CD4-positive, alpha-beta T cell treated with Interleukin-6 for 4 hours (primary cell): ENCODE data around the gene NCAPD2.
"Not testable (repeated sequence)": the region's sequence is repeated elsewhere in the genome, so short reads cannot be mapped to it uniquely, and the experiment has no call there.

Experiments
- DNase-seq: peaks from one replicate; pipeline ENCODE4 v3.0.0-alpha.2; 2020; ENCODE audit warnings: mixed read lengths

NCAPD2 gene

DNA sequence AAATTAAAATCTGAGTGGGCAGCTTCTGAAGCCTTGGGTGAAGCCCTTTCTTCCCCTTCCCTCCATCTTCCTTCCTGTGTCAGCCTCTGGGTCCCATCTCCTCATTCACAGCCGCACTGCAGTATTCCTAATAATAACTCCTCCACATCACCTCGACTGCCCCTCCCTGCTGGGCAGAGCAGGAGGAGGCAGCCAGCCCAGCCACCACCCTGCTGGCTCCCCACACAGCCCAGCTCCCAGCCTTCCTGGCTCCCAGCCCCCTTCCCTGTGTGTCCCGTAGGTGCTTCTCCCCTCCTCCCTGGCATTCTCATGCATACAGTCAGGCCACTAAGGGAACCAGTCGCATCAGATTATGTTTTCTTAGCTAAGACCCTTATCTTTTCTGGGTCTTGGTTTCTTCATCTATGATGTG is 58.2 kb downstream of the NCAPD2 start:
- DNase-seq = no peak

DNA sequence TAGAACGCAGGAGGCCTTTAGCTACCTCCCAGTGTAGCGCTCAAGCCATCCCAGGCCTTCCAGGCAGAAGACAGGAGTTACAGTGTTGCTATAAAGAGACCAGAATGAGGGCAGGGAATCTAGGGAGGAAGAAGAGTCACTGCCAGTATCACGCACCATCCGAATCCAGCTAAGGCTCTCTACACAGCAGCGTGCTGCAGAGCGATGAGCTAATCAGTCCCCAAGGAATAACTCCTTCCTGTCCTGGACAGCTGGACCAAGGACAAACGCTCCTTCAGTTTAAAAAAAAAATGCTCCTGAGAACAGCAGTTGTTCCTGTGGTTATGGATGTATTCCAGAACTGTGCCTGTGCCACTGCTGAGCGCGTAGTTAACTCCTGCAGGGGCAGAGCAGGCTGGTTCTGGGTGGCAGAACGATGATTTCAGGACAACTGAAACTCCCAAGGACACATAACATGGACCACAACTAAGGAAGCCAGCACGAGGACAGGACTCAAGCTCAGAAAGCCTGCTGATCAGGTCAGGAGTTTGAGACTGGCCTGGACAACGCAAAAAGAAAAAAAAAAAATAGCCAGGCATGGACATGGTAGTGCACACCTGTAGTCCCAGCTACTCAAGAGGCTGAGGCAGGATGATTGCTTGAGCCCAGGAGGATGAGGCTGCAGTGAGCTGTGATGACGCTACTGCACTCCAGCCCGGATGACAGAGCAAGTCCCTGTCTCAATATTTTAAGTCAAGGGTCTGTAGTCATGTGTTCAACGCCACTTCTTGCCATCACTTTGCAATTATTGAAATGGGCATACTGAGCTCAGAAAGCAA is 59.4 kb downstream of the NCAPD2 start:
- no peak for DNase-seq

DNA sequence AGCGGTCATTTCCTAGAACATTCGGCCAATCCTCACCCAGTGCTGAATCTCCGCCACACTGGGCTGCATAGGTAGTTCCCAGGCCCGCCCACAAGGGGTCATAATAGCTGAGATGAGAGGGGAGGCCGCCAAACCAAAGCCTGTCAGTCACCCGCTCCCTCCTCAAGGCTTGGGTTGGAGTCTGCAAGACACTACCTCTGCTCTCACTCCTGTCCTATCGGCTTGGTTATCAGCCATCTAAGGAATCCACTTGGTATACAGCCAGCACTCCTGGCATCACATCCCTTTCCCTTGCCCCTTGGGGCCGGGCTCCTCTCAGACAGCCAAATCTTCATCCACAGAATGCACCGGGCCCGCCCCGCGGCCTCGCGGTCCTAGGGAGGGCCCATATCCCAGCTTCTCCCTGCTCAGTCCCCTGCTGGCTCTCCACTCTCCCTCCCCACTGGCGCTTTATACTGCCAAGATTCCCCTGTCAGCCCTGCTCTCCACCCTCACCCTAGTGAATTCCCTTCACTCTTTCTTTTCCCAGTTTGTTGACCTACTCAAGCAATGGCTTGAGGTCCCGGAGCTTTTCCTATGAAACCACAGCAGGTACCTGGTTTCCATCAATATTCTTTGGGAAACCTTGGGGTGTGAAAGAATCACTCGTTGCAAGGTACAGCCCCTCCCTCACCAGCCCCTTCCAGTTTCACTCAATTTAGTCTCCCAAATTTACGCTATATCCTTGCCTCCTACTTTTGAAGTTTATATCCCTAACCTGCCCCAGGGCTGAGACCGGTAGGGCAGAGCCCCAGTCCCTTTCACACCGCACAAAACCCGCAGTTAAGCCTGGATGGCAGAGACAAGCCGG is 60.5 kb downstream of the NCAPD2 start:
- DNase-seq = peak; percentile 77

DNA sequence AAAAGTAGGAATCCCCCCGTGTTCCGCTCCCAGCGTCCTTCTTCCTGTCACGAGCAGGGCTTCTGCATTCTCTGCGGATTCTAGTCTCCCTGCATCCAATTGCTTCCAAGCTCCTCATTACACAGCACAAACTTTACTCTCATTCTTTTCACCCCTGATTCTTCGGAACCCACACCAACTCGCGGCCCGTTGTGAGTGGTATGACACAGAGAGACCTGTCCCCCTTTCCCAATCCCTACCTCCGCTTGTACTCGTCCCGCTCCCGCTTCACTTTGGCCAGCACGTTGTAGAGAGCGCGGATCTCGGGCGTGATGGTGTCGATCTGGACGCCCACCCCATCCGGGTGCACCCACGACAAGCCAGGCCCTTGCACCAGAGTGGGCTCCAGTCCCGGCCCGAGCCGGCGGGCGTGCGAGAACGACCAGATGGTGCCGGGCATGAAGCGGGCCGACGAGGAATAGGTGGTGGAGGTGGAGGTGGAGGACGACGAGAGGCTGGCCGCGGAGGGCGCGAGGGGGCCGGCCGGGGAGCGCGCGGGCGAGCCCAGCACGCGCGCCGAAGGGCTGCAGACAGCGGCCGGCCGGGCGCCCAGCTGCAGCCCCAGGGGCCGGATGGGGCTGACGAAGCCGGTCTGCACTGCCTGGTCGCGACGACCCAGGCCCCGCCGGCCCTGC is 61.3 kb downstream of the NCAPD2 start:
- no peak for DNase-seq

DNA sequence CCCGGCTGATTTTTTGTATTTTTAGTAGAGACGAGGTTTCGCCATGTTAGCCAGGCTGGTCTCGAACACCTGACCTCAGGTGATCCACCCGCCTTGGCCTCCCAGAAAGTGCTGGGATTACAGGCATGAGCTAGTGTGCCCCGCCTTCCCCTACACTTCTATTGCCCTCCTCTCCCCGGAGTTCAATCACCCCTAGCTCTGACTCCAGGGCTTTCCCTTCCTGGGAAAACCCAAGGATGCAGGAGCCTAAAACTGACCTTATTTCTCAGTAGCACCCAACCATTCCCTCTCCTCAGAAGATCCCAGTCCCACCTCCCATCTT is 62.6 kb downstream of the NCAPD2 start:
- not testable (repeated sequence) for DNase-seq

DNA sequence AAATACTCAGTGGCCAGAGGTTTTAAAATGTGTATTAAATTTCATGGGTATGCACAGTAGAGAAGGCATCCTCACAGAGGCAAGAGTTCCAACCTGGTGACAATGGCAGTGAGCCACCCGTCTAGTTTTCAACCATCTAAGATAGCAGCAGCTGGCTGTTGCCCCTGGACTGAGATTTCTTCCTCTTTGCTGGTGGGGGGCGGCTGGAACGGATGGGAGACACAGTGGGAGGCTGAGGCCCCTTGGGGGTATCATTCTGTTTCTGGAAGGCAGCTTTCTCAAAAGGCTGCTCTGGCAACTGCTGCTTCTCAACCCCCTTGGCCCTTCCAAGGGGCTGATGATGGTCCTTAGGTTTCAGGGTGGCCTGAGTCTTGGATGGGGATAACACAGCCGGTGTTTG is 63.0 kb downstream of the NCAPD2 start:
- no peak for DNase-seq

DNA sequence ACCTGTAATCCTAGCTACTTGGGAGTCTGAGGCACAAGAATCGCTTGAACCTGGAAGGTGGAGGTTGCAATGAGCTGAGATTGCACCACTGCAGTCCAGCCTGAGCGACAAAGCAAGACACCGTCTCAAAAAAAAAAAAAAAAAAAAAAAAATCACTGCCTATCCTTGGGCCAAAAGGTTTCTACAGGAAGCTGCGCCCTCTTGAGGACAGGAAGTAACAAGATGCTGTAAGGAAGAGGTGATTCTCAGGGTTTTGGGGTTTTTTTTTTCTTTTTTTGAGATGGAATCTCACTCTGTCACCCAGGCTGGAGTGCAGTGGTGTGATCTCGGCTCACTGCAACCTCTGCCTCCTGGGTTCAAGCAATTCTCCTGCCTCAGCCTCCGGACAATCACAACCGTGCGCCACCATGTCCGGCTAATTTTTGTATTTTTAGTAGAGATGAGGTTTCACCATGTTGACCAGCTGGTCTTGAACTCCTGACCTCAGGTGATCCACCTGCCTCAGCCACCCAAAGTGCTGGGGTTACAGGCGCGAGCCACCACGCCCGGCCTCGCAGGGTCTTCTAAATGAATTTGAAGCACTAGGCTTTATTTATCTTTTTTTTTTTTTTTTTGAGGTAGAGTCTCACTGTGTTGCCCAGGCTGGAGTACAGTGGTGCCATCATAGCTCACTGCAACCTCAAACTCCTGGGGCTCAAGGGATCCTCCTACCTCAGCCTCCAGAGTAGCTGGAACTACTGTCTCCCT is 64.3 kb downstream of the NCAPD2 start:
- DNase-seq = peak; percentile 67

DNA sequence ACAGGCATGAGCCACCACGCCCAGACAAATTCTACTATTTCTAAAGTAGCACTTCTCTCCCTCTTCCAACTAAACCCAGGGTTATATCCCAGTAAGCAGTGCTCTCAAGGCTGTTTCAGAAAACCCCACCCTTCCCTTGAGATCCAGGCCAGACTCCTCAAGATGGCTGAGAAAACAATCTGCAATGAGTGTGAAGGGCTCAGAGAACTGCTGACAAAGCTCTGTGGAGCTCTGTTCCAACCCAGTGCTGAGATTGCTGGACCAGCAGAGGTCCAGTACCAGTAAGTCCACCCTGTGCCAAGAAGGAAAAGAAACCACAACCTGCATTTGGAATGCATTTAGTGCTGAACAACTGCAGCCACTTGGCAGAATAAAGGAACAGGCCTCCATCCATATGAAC is 65.6 kb downstream of the NCAPD2 start:
- DNase-seq = no peak

DNA sequence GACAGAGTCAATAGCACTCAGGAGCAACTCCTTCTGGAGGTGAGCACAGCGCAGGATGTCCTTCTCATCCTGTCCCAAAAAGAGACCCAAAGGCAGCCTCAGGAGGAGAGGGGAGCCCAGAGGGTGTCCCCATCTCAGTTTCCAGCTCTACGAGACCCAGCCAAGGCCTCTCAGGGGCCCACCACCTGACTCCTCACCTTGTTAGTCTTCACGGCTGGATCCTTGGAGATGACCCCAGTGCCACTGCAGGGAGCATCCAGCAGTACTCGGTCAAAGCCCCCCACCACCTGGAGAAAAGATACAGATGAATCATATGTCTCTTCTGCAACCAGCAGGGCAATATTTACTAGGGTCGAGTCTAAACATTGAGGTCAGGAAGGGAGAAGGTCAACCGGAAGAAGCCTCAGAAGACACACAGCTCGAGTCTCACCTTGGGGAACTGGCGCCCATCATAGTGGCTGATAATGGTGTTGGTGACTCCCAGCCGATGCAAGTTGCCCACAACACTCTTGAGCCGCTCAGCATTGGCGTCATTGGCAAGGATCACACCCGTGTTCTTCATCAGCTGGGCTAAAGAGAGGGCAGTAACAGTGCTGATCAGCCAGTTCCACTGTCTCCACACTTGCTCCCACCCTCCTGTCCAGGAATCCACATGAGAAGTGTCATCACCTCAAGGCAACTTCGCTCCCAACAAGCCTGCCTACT is 66.8 kb downstream of the NCAPD2 start:
- DNase-seq = no peak

DNA sequence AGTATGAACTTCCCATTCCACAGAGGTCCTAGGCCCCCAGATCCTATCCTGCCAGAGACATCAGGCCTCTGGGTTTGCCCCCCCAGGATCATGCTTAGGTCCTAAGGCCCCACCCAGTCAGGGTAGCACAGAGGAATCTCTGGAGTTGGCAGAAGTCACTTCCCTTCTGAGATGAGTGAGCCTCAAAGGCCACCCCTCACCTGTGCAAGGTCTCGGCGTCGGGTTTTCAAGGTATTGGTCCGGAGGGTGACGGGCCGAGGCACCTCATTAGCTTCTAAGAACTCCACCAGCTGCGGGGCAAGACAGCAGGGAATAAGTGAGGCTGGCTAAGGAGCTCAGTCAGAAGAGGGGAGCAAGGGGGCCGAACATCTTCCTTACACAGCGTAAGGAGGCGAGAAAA is 69.0 kb downstream of the NCAPD2 start:
- DNase-seq = no peak

DNA sequence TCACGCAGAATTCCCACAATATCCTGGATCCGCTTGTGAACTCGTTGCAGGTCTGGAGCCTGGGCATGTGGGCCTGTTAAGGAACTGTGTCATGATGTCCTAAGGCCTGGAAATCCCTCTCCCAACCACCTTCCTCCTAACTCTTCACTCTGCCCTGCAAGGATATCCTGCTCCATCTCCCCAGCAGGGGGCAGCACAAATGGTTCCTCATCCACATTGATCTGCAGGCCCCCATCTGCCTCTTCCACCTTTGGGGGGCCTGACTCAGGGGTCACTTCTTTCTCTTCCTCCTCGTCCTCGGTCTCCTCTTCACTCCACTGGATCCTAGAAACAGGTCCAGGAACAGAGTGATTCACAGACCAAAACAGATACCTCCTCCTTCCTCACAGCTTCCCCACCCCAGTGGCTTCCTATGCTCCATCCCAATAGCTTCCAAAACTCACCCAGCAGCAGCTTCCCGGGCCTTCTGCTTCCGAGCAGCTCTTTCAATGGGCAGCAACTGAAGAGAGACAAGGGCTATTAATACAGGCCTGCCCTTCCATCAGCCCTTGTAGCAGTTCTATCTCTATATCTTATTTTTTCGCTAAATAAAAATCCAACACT is 69.6 kb downstream of the NCAPD2 start:
- DNase-seq = peak; percentile 75

DNA sequence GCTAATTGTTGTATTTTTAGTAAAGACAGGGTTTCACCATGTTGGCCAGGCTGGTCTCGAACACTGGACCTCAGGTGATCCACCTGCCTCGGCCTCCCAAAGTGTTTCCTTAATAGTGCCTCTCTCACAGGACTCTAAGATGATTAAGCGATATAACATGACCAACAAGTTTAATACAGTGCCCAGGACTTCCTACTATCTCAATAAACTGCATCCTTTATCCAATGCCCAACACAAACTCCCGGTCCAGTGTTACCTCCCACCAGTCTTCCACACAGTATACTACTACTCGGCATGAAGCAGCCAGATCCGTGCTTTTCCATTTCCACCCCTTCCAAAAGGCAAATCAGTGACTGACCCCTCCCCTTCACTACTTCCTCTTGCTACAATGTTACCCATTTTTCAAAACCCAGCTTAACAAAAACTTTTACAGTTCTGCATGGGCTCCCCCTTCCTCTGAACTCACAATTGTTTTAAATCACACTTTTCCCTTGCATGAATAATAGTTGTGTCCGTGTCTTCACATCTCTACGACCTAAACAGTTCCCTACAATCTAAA is 73.3 kb downstream of the NCAPD2 start:
- no peak for DNase-seq

DNA sequence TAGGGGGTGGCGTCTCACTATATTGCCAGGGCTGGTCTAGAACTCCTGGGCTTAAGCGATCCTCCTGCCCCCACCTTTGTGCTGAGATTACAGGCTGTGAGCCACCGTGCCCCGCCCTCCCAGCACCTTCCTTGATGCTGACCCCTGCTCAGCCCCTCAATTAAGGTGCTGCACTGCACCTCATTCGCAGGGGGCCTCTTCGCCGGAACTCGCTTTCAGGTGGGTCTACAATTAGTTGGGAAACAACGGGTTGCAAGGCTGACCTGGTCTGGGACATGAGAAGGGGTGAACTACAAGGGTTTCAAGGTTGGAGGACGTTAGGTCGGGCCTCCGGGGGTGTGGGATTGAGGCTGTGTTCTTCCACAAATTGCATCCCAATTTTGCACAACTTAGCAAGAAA is 75.4 kb downstream of the NCAPD2 start:
- DNase-seq = no peak

DNA sequence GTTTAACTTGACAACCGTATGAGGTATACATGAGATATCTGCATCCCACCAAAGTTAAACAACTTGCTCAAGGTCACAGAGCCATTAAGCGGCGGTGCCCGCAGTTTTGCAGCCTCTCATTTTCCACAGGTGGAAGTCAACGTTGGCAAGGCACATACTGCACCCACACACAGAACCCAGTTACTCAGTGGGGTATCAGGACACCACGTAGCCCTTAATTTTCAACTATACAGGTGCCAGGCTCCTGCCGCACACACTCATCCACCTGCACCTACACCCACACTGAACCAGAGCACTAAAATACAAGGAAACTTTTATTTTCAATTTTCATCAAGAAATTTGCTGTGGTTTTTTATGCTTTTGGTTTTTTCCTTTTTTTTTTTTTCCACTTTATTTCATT is 75.9 kb downstream of the NCAPD2 start:
- DNase-seq = no peak

DNA sequence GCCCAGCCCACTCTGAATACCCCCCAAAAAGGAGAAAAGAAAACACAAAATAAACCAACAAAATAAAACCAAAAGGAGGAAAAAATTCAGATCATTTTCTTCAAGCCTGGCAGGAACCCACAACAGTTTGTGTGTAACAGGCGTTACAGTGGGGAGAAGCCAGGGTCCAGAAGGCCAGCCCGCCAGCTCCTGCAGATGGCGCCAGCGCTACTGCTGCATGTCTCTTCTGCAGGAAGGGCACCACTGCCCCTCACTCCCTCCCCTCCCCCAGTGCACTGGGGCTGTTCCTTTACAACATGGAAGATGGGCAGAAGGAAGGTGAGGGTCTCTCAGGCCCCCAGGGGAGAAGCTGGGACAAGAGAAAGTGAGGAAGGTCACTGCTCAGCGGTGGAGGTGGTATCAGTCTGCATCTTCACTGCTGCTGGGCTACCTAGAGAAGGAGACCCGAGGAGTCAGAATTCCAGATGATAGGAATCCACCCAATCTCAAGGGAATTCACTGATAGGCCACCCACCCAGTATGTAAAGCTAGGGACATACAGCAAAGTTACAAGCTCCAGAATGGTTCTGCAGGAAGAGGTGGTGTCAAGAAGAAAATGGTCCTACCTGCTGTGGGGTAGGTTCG is 76.5 kb downstream of the NCAPD2 start:
- peak; percentile 58 for DNase-seq

DNA sequence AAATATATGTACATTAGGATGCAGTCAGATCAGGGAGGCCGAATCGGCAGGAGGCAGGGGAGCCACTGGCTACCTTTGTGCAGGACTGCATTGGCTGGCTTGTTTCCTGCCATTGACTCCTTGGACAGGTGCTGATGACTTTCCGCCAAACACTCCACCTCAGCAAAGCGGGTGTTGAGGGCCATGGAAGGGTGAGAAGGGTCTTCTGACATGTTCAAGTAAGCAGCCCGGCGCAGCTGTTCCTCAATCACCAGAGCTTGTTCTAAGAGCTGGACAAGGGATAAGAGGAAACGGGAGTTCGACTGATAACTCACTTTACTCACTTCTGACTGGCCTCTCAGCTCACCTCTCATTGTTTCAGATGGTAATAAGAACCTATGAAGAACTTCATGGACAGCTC is 79.1 kb downstream of the NCAPD2 start:
- DNase-seq = no peak

DNA sequence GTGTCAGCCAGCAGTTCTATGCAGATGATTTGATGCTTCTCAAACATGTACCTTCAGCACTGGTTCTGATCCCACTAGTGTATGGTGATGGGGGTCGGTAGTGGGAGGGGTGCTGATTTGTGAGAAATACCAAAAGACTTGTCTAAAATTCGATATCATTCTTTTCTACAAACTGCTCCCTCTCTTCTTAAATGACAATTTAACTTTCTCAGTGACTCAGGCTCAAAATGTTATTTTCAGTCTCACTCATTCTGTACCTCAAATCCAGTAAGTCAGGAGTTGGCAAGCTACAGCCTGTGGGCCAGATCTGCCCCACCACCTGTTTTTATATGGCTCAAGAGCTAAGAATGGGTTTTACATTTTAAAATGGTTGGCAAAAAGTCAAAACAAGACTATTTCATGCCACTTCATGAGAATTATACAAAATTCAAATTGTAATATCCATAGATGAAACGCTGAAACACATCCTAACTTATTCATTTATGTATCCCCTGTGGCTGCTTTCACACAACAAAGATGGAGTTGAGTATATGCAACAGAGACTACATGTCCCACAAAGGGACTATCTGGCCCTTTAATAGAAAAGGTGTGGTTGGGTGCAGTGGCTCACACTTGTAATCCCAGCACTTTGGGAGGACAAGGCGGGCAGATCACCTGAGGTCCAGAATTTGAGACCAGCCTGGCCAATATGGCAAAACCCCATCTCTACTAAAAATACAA is 80.8 kb downstream of the NCAPD2 start:
- DNase-seq = no peak

DNA sequence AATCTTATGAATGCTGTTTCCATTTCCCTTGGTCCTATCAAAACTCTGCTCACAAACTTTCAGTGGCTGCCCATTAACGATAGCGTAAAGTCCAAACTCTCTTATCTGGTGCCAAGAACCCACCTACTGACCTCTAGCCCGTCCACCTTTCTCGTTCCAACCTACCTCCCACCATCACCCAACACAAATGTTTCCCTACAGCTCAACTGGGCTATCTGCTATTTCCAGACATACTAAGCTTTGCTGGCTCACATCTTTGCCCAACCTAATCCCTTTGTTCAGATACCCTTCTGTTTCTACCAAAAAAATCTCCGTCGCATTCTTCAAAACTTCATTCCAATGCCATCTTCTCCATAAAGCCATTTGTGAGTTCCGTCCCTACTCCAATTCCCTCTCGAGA is 81.7 kb downstream of the NCAPD2 start:
- DNase-seq = no peak
